NCI-H2081 (cell line): ENCODE measurements around the gene CPTP.
A peak's percentile ranks its signal among the peaks of the same experiment; 100 is the strongest.

Experiments
- DNase-seq, 2 experiments: peaks; one replicate each; lab custom pipeline; 2025; lab: John Stamatoyannopoulos, UW

Gene CPTP

GRCh38 chr1:1351511-1352427, 27.2 kb downstream of the CPTP start:
- no peak for DNase-seq

- no peak for DNase-seq
These were observed 28.3 kb downstream of the CPTP start for GRCh38 chr1:1352786-1353388.

GRCh38 chr1:1353389-1354151, 29.0 kb downstream of the CPTP start:
- peak in 1 of 2 experiments; percentile 21 for DNase-seq

- no peak for DNase-seq
These were observed 30.0 kb downstream of the CPTP start for GRCh38 chr1:1354271-1355247.

- peak in 1 of 2 experiments; percentile 15 for DNase-seq
These were observed 30.8 kb downstream of the CPTP start for GRCh38 chr1:1355416-1355815.

- DNase-seq = no peak
These were observed 31.7 kb downstream of the CPTP start for GRCh38 chr1:1356166-1356795.

- DNase-seq = no peak
These were observed 32.3 kb downstream of the CPTP start for GRCh38 chr1:1356796-1357401.

GRCh38 chr1:1357871-1358432, 33.4 kb downstream of the CPTP start:
- DNase-seq = no peak

- no peak for DNase-seq
These were observed 34.0 kb downstream of the CPTP start, which contains the start of gene MXRA8 for GRCh38 chr1:1358433-1359271. Gene MXRA8, minus strand, starts transcription at chr1:1358555. Its CDS starts 51 bp downstream, at chr1:1358504.

- DNase-seq = no peak
These were observed 34.7 kb downstream of the CPTP start for GRCh38 chr1:1359308-1359663.

- no peak for DNase-seq
These were observed 35.3 kb downstream of the CPTP start for GRCh38 chr1:1359664-1360468.

GRCh38 chr1:1360506-1361169, 36.0 kb downstream of the CPTP start:
- DNase-seq = no peak

GRCh38 chr1:1361233-1361981, 36.8 kb downstream of the CPTP start:
- no peak for DNase-seq

- no peak for DNase-seq
These were observed 37.4 kb downstream of the CPTP start for GRCh38 chr1:1361982-1362423.

- DNase-seq = no peak
These were observed 39.7 kb downstream of the CPTP start for GRCh38 chr1:1364266-1364665.

GRCh38 chr1:1365875-1366698, 41.5 kb downstream of the CPTP start:
- DNase-seq = no peak
